GM19023 (cell line): ENCODE data around the gene R3HDM2.
"Not testable (repeated sequence)": the region's sequence is repeated elsewhere in the genome, so short reads cannot be mapped to it uniquely, and the experiment has no call there.

Experiments used
- ATAC-seq: cut with Tn5 transposase; IDR thresholded peaks from one replicate; pipeline ENCODE4 v1.9.1; 2021; ENCODE audit warnings: mild to moderate bottlenecking, moderate library complexity; ENCODE audit not compliant: unreplicated experiment

R3HDM2 gene

DNA sequence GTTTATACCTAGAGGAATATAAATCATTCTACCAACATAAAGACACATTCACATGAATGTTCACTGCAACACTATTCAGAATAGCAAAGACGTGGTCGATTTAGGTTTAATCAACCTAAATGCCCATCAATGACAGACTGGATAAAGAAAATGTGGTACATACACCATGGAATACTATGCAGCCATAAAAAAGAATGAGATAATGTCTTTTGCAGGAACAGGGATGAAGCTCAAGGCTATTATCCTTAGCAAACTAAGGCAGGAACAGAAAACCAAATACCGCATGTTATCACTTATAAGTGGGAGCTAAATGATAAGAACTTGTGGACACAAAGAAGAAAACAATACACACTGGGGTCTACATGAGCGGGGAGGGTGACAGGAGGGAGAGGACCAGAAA is 94.5 kb downstream of the R3HDM2 start:
- not testable (repeated sequence) for ATAC-seq

DNA sequence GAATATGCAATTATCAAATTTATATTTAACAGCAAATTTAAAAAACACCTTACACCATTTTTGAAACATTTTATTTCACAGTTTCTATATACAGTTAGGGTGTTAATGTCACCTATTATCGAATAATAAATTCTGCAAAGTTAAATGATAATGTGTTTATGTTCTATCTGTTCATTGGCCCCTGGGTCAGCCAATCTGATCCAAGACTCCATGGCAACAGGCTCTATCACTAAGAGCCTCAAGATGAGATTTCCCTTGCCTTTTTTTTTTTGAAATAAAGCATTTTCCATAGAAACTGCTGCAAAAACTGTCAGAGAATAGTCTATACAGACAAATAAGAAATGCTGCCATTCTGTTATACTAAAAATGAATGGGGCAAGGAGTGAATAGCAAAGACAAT is 96.6 kb downstream of the R3HDM2 start:
- no peak for ATAC-seq

DNA sequence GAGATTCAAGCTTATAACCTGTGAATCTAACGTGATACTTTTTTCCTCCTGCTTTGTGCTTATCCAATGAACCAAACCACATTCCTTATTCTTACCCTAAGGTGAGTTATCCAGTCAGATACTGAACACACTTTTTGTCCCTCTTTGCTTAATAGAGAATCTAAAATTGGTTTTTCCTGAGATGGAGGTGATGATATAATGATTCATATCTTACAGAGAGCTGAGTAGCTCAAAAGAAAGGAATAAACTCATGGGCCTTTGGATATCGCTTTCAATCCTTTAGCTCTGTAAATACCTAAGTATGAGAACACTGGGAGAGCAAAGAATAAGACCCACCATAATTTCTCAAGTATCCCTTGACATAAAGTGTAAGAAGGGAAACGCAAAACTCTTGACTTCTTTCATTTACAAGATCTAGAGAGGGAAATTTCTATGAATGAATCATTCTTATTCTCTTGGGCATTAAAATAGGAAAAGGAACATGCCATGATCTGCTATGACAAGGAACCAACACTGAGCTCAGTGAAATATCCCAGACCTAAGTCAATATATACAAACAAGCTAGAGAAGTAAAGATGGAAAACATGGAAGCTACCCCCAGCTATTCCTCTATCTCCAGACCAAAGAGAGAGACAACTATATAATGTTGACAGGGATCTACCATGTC is 98.1 kb downstream of the R3HDM2 start:
- no peak for ATAC-seq

DNA sequence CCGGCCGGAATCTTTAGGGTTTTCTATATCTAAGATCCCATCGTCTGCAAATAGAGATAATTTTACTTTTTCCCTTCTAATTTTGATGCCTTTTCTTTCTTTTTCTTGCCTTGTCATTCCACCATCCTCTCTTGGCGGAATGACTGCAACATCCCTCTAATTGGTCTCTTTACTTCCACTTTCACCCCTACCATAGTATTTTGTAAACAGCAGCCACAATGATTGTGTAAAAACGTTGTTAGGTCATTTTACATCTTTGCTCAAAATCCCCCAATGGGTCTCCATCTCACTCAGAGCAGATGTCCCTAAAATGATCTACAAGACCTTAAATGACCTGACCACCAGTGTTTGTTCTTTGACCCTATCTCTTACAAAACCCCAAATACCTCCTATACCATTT is 99.9 kb downstream of the R3HDM2 start:
- ATAC-seq: no peak

DNA sequence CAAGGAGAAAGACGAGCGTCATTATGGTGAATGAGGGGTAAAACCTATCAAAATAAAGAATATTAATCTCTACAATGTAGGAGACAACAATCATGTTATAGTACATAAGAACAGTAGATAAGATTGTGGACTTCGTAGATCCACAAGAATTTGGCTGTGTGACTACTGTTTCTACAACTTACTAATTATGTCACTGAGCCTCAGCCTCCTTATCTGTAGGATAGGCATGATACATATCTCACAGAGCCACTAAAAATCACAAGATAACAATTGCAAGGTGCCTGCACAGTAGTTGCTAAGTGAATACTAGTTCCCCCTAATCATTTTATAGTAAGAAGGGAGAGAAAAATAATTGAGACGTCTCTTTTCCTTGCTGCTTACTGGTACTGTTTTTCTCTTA is 101.6 kb downstream of the R3HDM2 start:
- no peak for ATAC-seq

DNA sequence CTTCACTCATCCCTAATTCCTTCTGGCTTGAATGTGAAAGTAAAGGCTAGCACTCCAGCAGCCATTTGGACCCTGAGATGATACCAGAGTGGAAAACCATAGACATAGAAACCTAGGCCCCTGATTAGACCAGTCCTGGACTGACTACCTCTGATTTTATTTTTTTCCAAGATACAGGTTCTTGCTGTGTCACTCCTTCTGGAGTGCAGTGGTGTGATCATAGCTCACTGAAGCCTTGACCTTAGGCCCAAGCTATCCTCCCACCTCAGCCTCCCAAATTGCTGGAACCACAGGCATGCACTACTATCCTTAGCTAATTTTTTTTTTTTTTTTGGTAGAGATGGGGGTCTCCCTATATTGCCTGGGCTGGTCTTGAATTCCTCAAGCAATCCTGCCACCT is 105.4 kb downstream of the R3HDM2 start:
- ATAC-seq: no peak

DNA sequence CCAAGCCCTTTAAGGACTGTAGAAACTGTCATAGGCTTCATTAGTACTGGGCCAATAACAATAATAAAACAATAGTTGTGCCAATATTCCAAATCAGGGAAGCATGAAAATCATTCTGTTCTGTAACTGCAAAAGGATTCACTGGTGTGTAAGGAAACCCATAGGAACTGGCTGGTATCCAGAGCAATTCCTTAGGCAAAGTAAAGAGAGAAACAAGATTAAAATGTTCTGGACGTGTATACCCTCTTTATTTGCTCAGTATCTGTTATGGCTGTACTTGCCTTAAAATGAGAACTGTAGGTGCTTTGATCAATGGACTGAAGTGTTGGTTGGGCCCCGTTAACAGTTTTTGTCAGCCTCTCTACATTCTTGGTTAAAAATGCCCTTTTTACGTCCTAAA is 107.4 kb downstream of the R3HDM2 start:
- ATAC-seq: no peak

DNA sequence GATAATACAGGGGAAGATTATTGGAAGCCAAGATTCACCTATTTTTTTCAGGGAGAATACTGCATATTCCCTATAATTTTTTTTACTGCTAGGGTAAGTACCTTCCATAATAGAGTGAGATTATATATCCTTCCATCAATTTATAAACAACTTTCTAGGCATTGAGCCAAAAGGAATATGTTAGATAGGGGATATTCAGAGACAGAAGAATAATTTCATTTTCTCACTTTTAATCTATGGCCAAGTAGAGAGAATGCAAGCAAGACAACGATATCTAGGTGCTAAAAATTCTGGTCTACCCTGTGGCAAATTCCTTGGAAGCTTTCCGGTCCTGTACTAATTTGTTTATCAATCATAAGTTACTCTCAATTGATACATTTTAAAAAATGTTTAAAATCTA is 110.2 kb downstream of the R3HDM2 start:
- no peak for ATAC-seq

DNA sequence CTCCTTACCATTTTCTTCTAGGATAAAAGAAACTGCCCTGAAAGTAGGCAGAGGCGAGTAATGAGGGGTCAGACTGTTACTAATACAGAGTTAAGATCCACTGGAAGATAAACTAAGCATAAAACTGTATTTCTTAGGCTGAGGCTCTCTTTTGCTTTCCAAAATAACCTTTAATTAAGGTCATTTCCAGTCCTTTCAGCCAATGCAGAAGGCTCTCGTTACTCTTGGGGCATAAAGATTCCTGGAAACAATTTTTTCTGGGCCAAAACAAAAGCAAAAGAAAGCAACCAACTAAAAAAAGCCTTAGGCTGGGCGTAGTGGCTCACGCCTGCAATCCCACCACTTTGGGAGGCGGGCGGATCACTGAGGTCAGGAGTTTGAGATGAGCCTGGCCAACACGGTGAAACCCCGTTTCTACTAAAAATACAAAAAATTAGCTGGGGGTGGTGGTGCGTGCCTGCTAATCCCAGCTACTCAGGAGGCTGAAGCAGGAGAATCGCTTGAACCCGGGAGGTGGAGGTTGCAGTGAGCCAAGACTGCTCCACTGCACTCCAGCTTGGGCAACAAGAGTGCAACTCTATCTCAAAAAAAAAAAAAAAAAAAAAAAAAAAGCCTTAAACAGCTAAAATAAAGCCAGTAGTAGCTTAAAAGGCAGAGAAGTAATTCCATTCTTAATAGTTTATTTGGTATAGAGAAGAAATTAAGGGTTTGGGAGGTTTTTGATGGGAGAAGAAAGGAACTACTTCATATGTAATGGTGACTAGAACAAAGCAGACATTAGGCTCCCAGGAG is 111.0 kb downstream of the R3HDM2 start:
- no peak for ATAC-seq

DNA sequence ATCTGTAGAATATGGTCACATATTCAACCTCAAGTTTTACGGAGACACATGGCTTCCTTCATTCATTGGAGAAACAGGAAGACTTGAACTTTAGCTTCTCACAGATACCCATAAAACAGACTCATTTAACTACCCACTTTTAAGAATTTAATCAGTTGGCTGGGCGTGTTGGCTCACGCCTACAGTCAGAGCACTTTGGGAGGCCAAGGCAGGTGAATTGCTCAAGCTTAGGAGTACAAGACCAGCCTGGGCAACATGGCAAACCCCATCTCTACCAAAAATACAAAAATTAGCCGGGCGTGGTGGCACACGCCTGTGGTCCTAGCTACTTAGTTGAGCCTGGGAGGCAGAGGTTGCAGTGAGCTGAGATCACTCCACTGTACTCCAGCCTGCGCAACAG is 115.2 kb downstream of the R3HDM2 start:
- ATAC-seq: no peak

DNA sequence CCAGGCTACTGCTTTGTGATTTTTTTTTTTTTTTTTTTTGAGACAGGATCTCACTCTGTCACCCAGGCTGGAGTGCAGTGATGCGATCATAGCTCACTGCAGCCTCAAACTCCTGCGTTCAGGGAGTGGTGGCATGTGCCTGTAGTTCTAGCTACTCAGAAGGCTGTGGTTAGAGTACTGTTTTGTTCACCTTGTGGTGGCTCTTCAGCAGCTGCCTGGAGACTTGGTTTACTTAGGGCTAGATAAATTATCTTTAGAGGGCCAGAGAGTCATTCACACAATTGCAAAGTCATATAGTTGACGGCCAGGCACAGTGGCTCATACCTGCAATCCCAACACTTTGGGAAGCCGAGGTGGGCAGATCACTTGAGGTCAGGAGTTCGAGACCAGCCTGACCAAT is 118.6 kb downstream of the R3HDM2 start:
- not testable (repeated sequence) for ATAC-seq

DNA sequence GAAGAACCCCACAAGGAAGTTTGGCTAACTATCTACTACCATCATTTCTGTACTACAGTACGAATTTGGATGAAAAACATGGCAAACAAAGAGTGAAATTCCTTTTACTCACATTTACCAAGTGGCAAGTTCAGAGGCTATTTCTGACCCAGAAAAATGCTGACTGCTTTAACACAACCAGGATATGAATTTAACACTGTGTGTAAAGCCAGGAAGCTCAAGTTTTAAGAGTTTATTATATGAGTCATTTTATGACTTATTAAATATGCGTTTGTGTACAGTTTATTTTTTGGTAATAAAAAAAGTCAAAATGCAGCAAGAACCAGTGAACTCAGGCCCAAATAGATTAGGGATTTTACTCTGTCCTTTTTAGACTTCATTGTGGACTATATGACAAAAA is 121.4 kb downstream of the R3HDM2 start:
- no peak for ATAC-seq

DNA sequence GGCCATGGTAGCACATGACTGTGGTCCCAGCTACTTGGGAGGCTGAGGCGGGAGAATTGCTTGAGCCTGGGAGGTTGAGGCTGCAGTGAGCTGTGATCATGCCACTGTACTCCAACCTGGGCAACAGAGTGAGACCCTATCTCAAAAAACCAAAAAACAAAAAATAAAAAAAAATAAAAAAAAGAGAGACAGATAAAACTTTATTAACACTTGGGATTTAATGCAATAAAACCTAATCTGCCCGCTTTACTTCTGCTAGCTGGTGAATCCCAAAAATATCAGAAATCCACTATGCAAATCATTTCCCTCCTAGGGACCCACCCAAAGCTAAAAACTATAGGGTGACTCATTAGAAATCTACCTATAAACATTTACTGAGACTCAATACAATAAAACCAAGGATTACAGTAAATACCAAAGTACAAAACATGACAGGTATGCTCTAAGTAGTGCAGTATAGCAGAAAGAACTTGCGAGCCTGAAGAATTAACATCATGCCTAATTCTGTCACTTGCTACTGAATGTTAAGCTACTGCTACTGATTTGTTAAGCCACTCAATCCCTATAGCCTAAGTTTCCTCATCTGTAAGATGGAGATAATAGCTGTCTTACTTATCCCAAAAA is 129.8 kb downstream of the R3HDM2 start:
- ATAC-seq: no peak

DNA sequence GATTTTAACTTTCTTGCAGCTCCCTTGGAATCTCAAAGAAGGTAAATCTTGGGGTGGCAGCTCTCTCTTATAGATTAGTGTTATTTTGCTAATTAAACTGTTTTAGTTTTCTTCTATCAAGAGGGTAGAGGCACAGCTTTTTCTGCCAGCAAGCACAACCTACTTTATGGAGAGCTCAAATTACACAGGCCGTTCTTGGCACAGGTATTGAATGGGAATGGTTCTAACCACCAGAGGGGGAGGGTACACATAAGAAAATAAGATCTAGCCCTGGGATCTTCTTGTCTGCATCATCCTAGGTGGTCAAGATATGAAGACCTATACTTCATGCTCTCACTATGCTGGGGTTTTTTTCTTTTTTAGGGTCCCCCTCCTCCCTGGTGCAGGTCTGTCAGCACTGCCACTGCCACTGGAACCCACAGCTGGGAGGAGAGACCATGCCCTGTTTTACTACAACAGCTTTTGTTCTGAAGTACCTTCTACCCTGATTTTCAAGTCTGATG is 131.3 kb downstream of the R3HDM2 start:
- ATAC-seq: no peak

DNA sequence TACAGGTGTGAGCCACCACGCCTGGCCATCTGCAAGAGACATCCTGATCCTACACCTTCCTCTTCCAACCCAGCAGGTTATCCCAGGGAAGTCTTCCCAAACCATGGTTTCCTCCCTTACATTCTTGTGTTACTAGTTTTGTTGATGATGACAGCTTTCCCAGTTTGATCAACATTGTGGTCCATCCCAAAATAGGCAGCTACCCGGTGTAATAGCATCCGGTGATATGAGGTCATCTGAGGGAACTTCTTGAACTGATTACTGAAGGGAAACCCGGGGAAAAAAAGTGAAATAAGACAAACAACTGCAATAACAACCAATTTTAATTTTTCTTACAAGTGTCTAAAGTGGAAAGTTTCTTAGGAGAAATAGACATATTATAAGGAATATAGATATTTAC is 134.6 kb downstream of the R3HDM2 start:
- ATAC-seq: no peak

DNA sequence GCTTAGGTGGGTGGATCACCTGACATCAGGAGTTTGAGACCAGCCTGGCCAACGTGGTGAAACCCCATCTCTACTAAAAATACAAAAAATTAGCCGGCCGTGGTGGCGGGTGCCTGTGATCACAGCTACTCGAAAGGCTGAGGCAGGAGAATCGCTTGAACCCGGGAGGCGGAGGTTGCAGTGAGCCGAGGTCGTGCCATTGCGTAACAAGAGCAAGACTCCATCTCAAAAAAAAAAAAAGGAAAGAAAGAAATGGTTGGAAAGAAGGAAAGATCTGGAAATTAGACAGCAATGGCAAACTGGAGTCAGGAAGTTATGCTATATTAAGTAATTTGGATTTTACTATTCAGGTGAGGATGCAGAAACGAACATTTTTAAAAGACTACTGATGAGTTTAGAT is 148.8 kb downstream of the R3HDM2 start:
- ATAC-seq: not testable (repeated sequence)

DNA sequence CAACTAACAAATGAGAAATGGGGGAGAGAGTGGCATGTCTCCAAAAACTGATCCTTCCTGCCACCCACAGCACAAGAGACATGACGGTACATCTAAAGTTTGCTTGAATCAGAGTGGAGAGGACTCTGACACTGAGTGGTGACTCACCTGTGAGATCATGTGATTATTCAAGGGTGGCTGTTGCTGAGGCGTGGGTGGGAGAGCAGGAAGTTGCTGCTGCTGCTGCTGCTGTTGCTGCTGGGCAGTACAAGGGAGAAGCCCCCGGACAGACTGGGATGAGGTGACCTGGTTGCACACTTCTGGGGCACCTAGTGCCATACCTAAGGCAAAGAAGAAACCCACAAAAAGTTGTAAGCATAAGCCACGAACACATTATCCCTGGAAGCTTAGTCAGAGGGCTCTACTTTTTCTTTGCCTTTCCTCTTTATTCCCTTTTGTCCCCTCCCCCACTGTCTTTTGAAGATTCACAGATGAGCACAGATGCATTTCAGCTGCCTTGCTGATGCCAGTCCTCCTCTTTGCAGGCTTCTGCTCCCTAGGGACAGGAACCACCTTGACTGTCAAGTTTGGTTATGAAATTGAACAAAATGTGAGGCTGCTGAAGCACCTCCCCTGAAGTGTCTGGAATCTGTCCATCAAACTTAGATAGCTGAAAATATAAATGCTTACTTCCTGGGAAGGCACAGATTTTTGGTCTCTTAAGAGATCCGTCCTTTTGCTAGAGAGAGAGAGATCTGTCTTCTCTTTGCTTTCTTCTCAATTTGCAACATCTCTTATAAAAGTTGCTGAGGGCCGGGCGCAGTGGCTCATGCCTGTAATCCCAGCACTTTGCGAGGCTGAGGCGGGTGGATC is 150.4 kb downstream of the R3HDM2 start:
- peak; percentile 95 for ATAC-seq

DNA sequence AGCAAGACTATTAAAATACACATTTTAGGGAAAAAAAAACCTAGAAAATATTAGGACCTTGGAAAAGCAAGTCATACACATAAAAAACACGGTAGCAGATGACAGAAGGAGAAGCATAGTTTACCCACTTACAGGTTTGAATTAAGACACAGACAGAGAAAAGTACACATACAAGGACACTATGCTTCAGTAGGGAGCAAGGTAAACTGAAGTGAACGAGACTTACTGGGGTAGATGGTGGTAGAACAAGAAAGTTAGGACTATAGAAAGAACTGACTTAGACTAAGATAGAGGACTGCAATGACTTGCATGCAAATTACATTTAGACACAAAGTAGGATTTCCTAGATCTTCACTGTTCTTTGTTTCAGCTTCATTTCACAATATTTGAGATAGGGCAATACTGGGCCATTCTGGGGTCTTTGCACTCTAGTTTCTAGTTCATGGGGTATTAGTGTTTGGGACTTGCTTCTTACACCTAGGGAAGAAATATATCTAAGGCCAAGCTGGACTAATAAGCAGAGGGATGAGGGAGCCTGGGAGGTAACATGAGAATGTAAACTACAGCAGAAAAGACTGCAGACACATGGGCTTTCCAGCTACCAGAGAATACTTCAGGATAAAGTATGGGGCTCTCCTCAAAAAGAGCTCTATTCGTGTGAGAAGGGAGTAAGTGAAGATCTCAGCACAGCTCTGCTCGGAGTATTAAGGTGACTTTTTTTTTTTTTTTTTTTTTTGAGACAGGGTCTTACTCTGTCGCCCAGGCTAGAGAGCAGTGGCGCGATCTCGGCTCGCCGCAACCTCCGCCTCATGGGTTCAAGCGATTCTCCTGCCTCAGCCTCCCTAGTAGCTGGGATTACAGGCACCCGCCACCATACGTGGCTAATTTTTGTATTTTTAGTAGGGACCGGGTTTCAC is 152.1 kb downstream of the R3HDM2 start:
- no peak for ATAC-seq

DNA sequence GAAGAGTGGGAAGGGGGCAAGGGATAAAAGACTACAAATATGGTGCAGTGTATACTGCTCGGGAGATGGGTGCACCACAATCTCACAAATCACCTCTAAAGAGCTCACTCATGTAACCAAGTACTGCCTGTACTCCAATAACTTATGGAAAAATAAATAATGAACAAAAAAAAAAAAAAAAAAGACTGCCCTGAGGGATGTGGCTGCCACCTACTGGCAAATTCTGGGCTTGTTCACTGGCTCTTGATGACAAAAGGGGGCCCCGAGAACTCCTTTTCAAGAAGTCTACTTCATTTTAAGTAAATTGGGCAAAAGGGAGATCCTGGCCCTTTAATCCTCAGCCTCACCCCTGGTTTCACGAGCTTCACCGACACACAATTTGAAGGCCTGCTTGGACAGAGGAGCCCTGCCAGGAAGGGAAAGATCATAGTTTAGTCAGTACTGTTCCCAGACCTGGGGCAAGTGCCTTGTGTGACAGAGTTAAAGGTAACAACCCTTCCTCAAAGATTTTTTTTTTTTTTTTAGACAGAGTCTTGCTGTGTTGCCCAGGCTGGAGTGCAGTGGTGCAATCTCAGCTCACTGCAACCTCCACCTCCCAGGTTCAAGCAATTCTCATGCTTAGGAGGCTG is 153.8 kb downstream of the R3HDM2 start:
- no peak for ATAC-seq

DNA sequence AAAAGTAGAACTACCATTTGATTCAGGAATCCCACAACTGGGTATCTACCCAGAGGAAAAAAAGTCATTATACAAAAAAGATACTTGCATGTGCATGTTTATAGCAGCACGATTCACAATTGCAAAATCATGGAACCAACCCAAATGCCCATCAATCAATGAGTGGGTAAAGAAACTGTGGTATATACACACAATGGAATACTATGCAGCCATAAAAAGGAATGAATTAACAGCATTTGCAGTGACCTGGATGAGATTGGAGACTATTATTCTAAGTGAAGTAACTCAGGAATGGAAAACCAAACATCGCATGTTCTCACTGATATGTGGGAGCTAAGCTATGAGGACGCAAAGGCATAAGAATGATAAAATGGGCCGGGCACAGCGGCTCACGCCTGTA is 154.6 kb downstream of the R3HDM2 start:
- not testable (repeated sequence) for ATAC-seq
